WTC11 (cell line): ENCODE data around the gene KCNMA1.

ENCODE experiments used
- ATF3 ChIP-seq: sonication (generic); formaldehyde crosslinking; conservative IDR thresholded peaks from 2 replicates; pipeline ENCODE4 v1.8.1; 2022; ENCODE audit warnings: mild to moderate bottlenecking, missing genetic modification reagents
- CREB1 ChIP-seq: sonication (generic); formaldehyde crosslinking; IDR thresholded peaks from 2 replicates; pipeline ENCODE4 v1.8.0; 2023; ENCODE audit warnings: mild to moderate bottlenecking, missing genetic modification reagents
- CREM ChIP-seq: sonication (generic); formaldehyde crosslinking; IDR thresholded peaks from 2 replicates; pipeline ENCODE4 v1.8.1; 2022; ENCODE audit warnings: mild to moderate bottlenecking, missing genetic modification reagents, moderate library complexity
- CTCF ChIP-seq: fragments of 200-600 bp; IDR thresholded peaks from 2 replicates; pipeline ENCODE4 v1.8.0; 2022; ENCODE audit warnings: antibody characterized with exemption
- JUN ChIP-seq: sonication (generic); formaldehyde crosslinking; IDR thresholded peaks from 2 replicates; pipeline ENCODE4 v1.8.0; 2023; ENCODE audit warnings: mild to moderate bottlenecking, missing genetic modification reagents
- SMAD3 ChIP-seq: sonication (generic); formaldehyde crosslinking; IDR thresholded peaks from 2 replicates; pipeline ENCODE4 v1.8.0; 2022; ENCODE audit warnings: missing genetic modification reagents, mild to moderate bottlenecking, borderline replicate concordance
- SOX15 ChIP-seq: fragments of 250-450 bp; sonication (Bioruptor Pico); IDR thresholded peaks from 2 replicates; pipeline ENCODE4 v1.9.0; 2021; ENCODE audit warnings: mild to moderate bottlenecking
- SP1 ChIP-seq: sonication (generic); formaldehyde crosslinking; conservative IDR thresholded peaks from 2 replicates; pipeline ENCODE4 v1.8.1; 2022; ENCODE audit warnings: missing genetic modification reagents
- TCF7 ChIP-seq: sonication (generic); formaldehyde crosslinking; IDR thresholded peaks from 2 replicates; pipeline ENCODE4 v1.8.0; 2022; ENCODE audit warnings: mild to moderate bottlenecking, low read depth, missing genetic modification reagents, moderate library complexity
- TEAD4 ChIP-seq: sonication (generic); formaldehyde crosslinking; IDR thresholded peaks from 2 replicates; pipeline ENCODE4 v1.8.0; 2022; ENCODE audit warnings: mild to moderate bottlenecking, missing genetic modification reagents
- TP53 ChIP-seq: sonication (generic); formaldehyde crosslinking; IDR thresholded peaks from 2 replicates; pipeline ENCODE4 v1.8.1; 2023; ENCODE audit warnings: mild to moderate bottlenecking, missing genetic modification reagents
- USF1 ChIP-seq: sonication (generic); formaldehyde crosslinking; IDR thresholded peaks from 2 replicates; pipeline ENCODE4 v1.8.0; 2022; ENCODE audit warnings: mild to moderate bottlenecking, missing genetic modification reagents
- ZBTB21 ChIP-seq: sonication (generic); formaldehyde crosslinking; IDR thresholded peaks from 2 replicates; pipeline ENCODE4 v1.8.1; 2023; ENCODE audit warnings: mild to moderate bottlenecking, missing genetic modification reagents, borderline replicate concordance
- ZNF416 ChIP-seq: fragments of 250-450 bp; sonication (Bioruptor Pico); IDR thresholded peaks from 2 replicates; pipeline ENCODE4 v1.9.0; 2021; ENCODE audit warnings: mild to moderate bottlenecking, inconsistent platforms

GRCh38 chr10:77397103-77397502 is 240.5 kb downstream of the KCNMA1 start:
- TF ChIP-seq CTCF (no peak), USF1 (CRISPR knock-in tag) (no peak), ZBTB21 (CRISPR knock-in tag) (no peak), JUN (CRISPR knock-in tag) (no peak), CREM (CRISPR knock-in tag) (no peak), CREB1 (no peak), ATF3 (CRISPR knock-in tag) (no peak), TP53 (no peak), TEAD4 (CRISPR knock-in tag) (no peak), SOX15 (CRISPR knock-in tag) (no peak), ZNF416 (CRISPR knock-in tag) (no peak), SP1 (CRISPR knock-in tag) (no peak), SMAD3 (CRISPR knock-in tag) (no peak), TCF7 (CRISPR knock-in tag) (no peak)
